Glutamatergic neuron (in vitro differentiated cells): ENCODE measurements around the gene LIPC. TPM values are rescaled to one million over a fixed set of nuclear protein-coding genes. Genes with fewer than 3 reads are reported as not detected.

Source experiments
- DNase-seq: peaks from one replicate; pipeline ENCODE4 v3.0.0; 2022
- H3K27ac Mint-ChIP-seq: one replicate; pipeline ENCODE4 v1.8.0; 2020; ENCODE audit warnings: mild to moderate bottlenecking, mixed read lengths, inconsistent platforms; ENCODE audit not compliant: unreplicated experiment
- H3K27me3 Mint-ChIP-seq: one replicate; pipeline ENCODE4 v1.8.0; 2020; ENCODE audit warnings: mild to moderate bottlenecking, moderate library complexity, mixed read lengths, inconsistent platforms; ENCODE audit not compliant: unreplicated experiment
- H3K36me3 Mint-ChIP-seq: one replicate; pipeline ENCODE4 v1.8.0; 2020; ENCODE audit warnings: mild to moderate bottlenecking, mixed read lengths, inconsistent platforms; ENCODE audit not compliant: unreplicated experiment
- H3K4me1 Mint-ChIP-seq: one replicate; pipeline ENCODE4 v1.8.0; 2020; ENCODE audit warnings: mild to moderate bottlenecking, low read depth, mixed read lengths, inconsistent platforms; ENCODE audit not compliant: unreplicated experiment
- H3K4me3 Mint-ChIP-seq: one replicate; pipeline ENCODE4 v1.8.0; 2020; ENCODE audit warnings: mild to moderate bottlenecking, mixed read lengths, inconsistent platforms; ENCODE audit not compliant: unreplicated experiment
- H3K9me3 Mint-ChIP-seq: one replicate; pipeline ENCODE4 v1.8.0; 2020; ENCODE audit warnings: mild to moderate bottlenecking, moderate library complexity, mixed read lengths, inconsistent platforms; ENCODE audit not compliant: unreplicated experiment
- CTCF ChIP-seq: fragments of 200-600 bp; sonication (generic); IDR thresholded peaks from one replicate; pipeline ENCODE4 v1.5.0; 2021; ENCODE audit not compliant: partially characterized antibody, unreplicated experiment
- total RNA-seq: library from RNA; stranded (reverse); fragmentation: NEBNext Ultra II Directional; extraction: Animal tissue kit (Norgen Biotek cat#: 25700); gene quantifications from one replicate; pipeline ENCODE4 v1.2.1, GENCODE V29; 2021; ENCODE audit not compliant: unreplicated experiment

Gene LIPC
- total RNA-seq, 1 donor from 2014 or later: not detected

DNA sequence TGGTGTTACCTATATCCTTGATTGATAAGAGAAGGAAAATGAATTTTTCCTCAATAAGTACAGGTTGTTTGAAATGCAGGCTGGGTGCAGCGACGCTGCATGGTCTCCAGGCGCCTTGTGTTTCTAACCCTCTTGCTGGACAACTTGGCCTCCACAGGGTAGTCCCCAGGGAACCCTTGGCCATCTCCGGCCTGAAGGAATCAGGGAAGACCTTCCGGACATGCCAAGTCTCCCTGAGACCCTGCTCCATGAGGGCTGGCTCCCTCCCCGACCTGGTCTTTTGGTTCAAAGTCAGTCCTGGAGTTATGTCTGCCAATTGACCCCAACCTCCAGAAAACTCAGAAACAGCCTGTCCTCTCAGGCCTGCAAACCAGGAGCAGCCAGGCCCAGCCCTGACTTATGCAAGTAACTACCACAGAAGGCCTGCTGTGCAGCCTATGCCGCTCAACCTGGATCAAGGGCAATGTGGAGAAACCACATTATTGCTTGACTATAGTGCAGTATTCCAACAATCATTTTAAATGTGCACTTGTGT is 98.3 kb downstream of the LIPC start:
- Mint-ChIP-seq H3K4me3 (no peak overlapping the region), H3K27me3 (peaks cover 2% of the 10 kb centered on the region), H3K4me1 (no peaks in the 10 kb centered on the region), H3K9me3 (no peaks in the 10 kb centered on the region), H3K36me3 (no peaks in the 10 kb centered on the region), H3K27ac (no peak overlapping the region)
- no peak for TF ChIP-seq CTCF
- no peak for DNase-seq

DNA sequence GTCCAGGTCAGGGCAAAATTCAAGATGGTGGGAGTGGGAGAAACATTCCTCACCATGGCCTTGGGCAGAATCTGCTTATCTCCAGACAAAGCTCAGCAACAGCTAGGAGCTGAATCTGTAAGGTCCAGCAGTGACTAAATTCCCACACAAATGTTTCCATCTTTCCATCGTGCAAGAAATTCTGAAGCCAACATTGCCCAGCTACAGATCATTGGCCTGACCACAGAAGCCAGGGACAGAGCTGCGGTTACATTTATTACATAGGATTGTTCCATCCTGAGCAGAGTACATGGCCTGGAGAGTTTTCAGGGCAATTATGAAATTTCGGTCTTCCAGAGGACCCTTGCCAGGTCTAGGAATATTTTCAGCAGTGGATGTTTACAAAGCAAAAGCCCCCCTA is 100.3 kb downstream of the LIPC start:
- no peaks in the 10 kb centered on the region for H3K4me1 Mint-ChIP-seq
- H3K27me3 Mint-ChIP-seq: peaks cover 2% of the 10 kb centered on the region
- no peak for DNase-seq
- no peak overlapping the region for H3K27ac Mint-ChIP-seq
- H3K9me3 Mint-ChIP-seq: no peaks in the 10 kb centered on the region
- no peak overlapping the region for H3K4me3 Mint-ChIP-seq
- no peak for TF ChIP-seq CTCF
- no peaks in the 10 kb centered on the region for H3K36me3 Mint-ChIP-seq

GRCh38 chr15:58534556-58534955 is 102.8 kb downstream of the LIPC start:
- no peak for TF ChIP-seq CTCF
- DNase-seq: no peak
- H3K9me3 Mint-ChIP-seq: peaks cover 1% of the 10 kb centered on the region
- no peaks in the 10 kb centered on the region for H3K4me1 Mint-ChIP-seq
- no peak overlapping the region for H3K4me3 Mint-ChIP-seq
- H3K27me3 Mint-ChIP-seq: peaks cover 2% of the 10 kb centered on the region
- H3K27ac Mint-ChIP-seq: no peak overlapping the region
- peaks cover 2% of the 10 kb centered on the region for H3K36me3 Mint-ChIP-seq

- Mint-ChIP-seq H3K27me3 (peaks cover 2% of the 10 kb centered on the region), H3K36me3 (peaks cover 7% of the 10 kb centered on the region), H3K4me1 (peaks cover 5% of the 10 kb centered on the region), H3K9me3 (peaks cover 1% of the 10 kb centered on the region), H3K27ac (no peak overlapping the region), H3K4me3 (no peak overlapping the region)
- no peak for TF ChIP-seq CTCF
- no peak for DNase-seq
These were observed 103.5 kb downstream of the LIPC start for GRCh38 chr15:58535337-58535736.

- Mint-ChIP-seq H3K27ac (no peak overlapping the region), H3K36me3 (peaks cover 7% of the 10 kb centered on the region), H3K9me3 (peaks cover 1% of the 10 kb centered on the region), H3K4me3 (no peak overlapping the region), H3K4me1 (peaks cover 5% of the 10 kb centered on the region), H3K27me3 (peaks cover 2% of the 10 kb centered on the region)
- TF ChIP-seq CTCF: no peak
- no peak for DNase-seq
These were observed 104.1 kb downstream of the LIPC start for GRCh38 chr15:58535894-58536293.
